ENCODE results near the gene TNFRSF19. TPM values are rescaled to one million over a fixed set of nuclear protein-coding genes. Genes with fewer than 3 reads are reported as not detected.

The TNFRSF19 gene
- total and polyA plus RNA-seq, 2 experiments from 2014 or later, result 19.8 to 25.3 TPM

GRCh38 chr13:23628765-23629565 is 58.8 kb downstream of the TNFRSF19 start:
- Histone ChIP-seq H3K9me2 (replicated peaks; ENCODE audit: insufficient read depth) (no peaks in the 10 kb centered on the region), H3K4me1 (ENCODE audit: insufficient read depth) (peaks cover 57% of the 10 kb centered on the region), H3K9me3 (ENCODE audit: low read depth) (no peaks in the 10 kb centered on the region), H3K4me2 (no peak overlapping the region), H4K20me1 (ENCODE audit: insufficient read depth, poor library complexity, severe bottlenecking) (no peaks in the 10 kb centered on the region), H3K27me3 (no peaks in the 10 kb centered on the region), H3K36me3 (replicated peaks; ENCODE audit: insufficient read depth, low read depth) (no peaks in the 10 kb centered on the region), H2AFZ (no peak overlapping the region), H3K27ac (peak overlapping the region; percentile 18), H3K79me2 (no peaks in the 10 kb centered on the region), H3K4me3 (no peak overlapping the region)
- DNase-seq (ENCODE audit: low spot score), result no peak
- WGBS (ENCODE audit: low lambda C conversion rate, missing lambda C conversion rate), result 81% methylated on average over 5 of the region's 5 CpGs
- TF ChIP-seq EZH2 (IDR thresholded peaks at IDR 0.05; ENCODE audit: borderline replicate concordance), result no peak
- no peak for TF ChIP-seq EZH2phosphoT487 (IDR thresholded peaks at IDR 0.05; ENCODE audit: low read depth, severe bottlenecking, unreplicated experiment)
- TF ChIP-seq, protein P1, sequence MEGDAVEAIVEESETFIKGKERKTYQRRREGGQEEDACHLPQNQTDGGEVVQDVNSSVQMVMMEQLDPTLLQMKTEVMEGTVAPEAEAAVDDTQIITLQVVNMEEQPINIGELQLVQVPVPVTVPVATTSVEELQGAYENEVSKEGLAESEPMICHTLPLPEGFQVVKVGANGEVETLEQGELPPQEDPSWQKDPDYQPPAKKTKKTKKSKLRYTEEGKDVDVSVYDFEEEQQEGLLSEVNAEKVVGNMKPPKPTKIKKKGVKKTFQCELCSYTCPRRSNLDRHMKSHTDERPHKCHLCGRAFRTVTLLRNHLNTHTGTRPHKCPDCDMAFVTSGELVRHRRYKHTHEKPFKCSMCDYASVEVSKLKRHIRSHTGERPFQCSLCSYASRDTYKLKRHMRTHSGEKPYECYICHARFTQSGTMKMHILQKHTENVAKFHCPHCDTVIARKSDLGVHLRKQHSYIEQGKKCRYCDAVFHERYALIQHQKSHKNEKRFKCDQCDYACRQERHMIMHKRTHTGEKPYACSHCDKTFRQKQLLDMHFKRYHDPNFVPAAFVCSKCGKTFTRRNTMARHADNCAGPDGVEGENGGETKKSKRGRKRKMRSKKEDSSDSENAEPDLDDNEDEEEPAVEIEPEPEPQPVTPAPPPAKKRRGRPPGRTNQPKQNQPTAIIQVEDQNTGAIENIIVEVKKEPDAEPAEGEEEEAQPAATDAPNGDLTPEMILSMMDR (IDR thresholded peaks at IDR 0.05; ENCODE audit: poor library complexity), result no peak

- WGBS (ENCODE audit: low lambda C conversion rate, missing lambda C conversion rate), result 80% methylated on average over 6 of the region's 6 CpGs
- Histone ChIP-seq H3K4me1 (ENCODE audit: insufficient read depth) (peaks cover 57% of the 10 kb centered on the region), H3K36me3 (replicated peaks; ENCODE audit: insufficient read depth, low read depth) (no peaks in the 10 kb centered on the region)
Measured at GRCh38 chr13:23629566-23630272, 59.5 kb downstream of the TNFRSF19 start.

DNA sequence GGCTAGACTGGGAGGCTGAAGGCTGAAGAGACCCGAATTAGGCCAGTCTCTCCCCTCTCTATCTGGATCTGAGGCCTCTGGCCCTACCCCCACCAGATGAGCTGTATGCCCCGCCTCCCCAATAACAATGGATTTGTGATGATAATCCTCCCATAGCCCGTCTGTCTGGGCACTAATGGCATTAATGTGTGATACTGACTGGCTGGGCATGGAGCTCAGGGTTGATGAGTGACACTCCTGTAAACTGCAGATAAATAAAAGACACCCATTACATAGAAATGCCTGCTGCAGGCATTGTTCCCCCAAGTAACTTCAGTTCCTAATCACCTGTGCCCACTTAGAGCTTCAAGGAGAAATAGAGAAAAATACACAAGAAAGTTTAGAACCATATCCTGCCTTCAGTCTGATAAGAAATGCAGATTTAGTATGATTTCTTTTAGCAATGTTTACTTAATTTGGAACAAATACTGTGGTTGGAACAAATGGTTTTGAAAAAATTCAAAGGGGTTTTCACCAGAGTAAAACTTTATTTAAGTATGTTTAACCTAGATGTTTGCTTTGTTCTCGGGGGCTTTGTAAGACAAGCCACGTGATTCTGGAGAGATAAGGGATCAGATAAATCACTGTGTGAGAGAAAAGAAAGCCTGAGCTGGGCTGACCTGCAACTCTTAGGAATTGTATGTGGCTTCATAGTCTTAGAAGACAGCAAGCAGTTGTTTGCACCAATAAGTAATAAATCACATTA is 60.3 kb downstream of the TNFRSF19 start:
- Histone ChIP-seq H3K4me2 (peak overlapping the region; percentile 28), H4K20me1 (ENCODE audit: insufficient read depth, poor library complexity, severe bottlenecking) (no peaks in the 10 kb centered on the region), H3K4me3 (no peak overlapping the region), H3K27me3 (no peaks in the 10 kb centered on the region), H3K27ac (peak overlapping the region; percentile 62), H3K4me1 (ENCODE audit: insufficient read depth) (peaks cover 57% of the 10 kb centered on the region), H3K9me3 (ENCODE audit: low read depth) (no peaks in the 10 kb centered on the region), H3K79me2 (peaks cover 3% of the 10 kb centered on the region), H3K36me3 (replicated peaks; ENCODE audit: insufficient read depth, low read depth) (no peaks in the 10 kb centered on the region), H2AFZ (no peak overlapping the region), H3K9me2 (replicated peaks; ENCODE audit: insufficient read depth) (no peaks in the 10 kb centered on the region)
- 29% methylated on average over 5 of the region's 5 CpGs for WGBS (ENCODE audit: low lambda C conversion rate, missing lambda C conversion rate)
- peak; percentile 46 for DNase-seq (ENCODE audit: low spot score)
- TF ChIP-seq EZH2 (IDR thresholded peaks at IDR 0.05; ENCODE audit: borderline replicate concordance) (no peak), EZH2phosphoT487 (IDR thresholded peaks at IDR 0.05; ENCODE audit: low read depth, severe bottlenecking, unreplicated experiment) (no peak)
- TF ChIP-seq, protein P1 (IDR thresholded peaks at IDR 0.05; ENCODE audit: poor library complexity), result no peak

More at GRCh38 chr13:23629566-23630272, 59.5 kb downstream of the TNFRSF19 start:
- no peaks in the 10 kb centered on the region for H3K27me3 ChIP-seq
- no peak overlapping the region for H3K4me3 ChIP-seq
- H3K9me2 ChIP-seq (replicated peaks; ENCODE audit: insufficient read depth), result no peaks in the 10 kb centered on the region
- peak overlapping the region; percentile 18 for H3K27ac ChIP-seq
- TF ChIP-seq, protein P1 (IDR thresholded peaks at IDR 0.05; ENCODE audit: poor library complexity), result no peak
- TF ChIP-seq EZH2phosphoT487 (IDR thresholded peaks at IDR 0.05; ENCODE audit: low read depth, severe bottlenecking, unreplicated experiment), result no peak
- no peak for TF ChIP-seq EZH2 (IDR thresholded peaks at IDR 0.05; ENCODE audit: borderline replicate concordance)
- DNase-seq (ENCODE audit: low spot score), result no peak
- no peaks in the 10 kb centered on the region for H4K20me1 ChIP-seq (ENCODE audit: insufficient read depth, poor library complexity, severe bottlenecking)
- peak overlapping the region; percentile 28 for H3K4me2 ChIP-seq
- H3K79me2 ChIP-seq, result no peaks in the 10 kb centered on the region
- no peaks in the 10 kb centered on the region for H3K9me3 ChIP-seq (ENCODE audit: low read depth)
- no peak overlapping the region for H2AFZ ChIP-seq
